Measurements from ENCODE around the gene PPM1L. TPM values are rescaled to one million over a fixed set of nuclear protein-coding genes. Genes with fewer than 3 reads are reported as not detected.

PPM1L gene
- total RNA-seq, result 1.1 and 2.5 TPM in 2 replicates

DNA sequence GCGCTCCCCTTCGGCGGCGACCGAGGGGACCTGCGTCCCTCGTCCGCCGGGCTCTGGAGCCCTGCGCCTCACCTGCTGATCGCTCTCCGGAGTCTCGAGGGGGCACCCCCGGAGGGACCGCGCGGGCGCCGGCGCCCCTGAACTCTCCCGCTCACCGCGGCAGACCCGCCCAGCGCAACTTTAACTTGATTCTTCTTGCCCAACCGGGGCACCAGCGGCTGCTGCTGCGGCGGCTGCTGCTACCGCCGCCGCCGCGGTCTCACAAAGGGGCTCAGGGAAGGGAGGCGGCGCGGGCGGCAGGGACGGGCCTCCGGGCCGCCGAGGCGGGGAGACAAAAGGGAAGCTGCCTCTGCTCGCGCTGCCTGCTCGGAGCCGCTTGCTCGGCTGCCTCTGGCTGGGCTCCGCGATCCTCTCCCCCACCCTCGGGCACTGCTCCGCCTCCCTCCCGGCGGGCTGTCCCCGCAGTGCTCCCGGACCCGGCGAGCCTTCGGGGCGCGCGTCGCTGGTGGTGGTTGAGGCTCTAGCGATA, at the start of gene PPM1L:
PPM1L (plus strand) TSS at position 456 of the 529 bp plus-strand sequence.

GRCh38 chr3:161104561-161105551, 348.8 kb downstream of the PPM1L start, which contains the start of gene B3GALNT1:
Gene B3GALNT1 (minus strand): TSS chr3:161105349. CDS start chr3:161086754, 18,595 bp downstream.

Other genes starting within 250 kb of the PPM1L start
- gene KPNA4, start 190.7 kb upstream of the PPM1L start, total RNA-seq, result 33.3 and 35.4 TPM in 2 replicates
- gene ARL14, start 79.1 kb upstream of the PPM1L start, total RNA-seq, result not detected in 2 replicates